ENCODE results near the gene PPEF1. TPM values are rescaled to one million over a fixed set of nuclear protein-coding genes. Genes with fewer than 3 reads are reported as not detected.

PPEF1 gene
- total RNA-seq, 4 donors from 2014 or later, result 0.89 to 1.3 TPM; not detected in 2

DNA sequence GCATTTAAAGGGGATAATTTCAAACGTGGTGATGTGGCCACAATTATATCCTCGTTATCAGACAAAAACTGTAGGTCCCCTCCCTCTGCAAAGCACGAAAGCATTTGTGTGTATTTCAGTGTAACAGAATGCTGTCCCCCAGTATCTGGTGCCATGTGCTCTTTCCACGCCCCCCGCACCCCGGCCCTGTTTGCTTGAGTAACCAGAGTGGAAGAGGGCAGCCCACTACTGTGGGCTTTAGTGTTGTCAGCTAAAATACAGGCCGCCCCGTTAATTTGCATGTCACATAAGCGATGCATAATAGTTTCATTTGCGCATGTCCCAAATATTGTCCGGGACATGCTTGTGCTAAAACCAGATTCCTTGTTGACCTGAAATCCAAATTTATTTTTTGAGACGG lies 166.4 kb downstream of the PPEF1 start:
- Histone ChIP-seq H3K9me3 (no peaks in the 10 kb centered on the region), H3K27me3 (no peaks in the 10 kb centered on the region), H3K27ac (no peak overlapping the region), H3K36me3 (no peaks in the 10 kb centered on the region), H3K4me3 (no peak overlapping the region), H3K4me1 (peaks cover 0 to 28% (median 0%) of the 10 kb centered on the region in 3 donors)
- no peak for TF ChIP-seq POLR2A (IDR thresholded peaks at IDR 0.05)
- TF ChIP-seq EP300 (IDR thresholded peaks at IDR 0.05), result no peak
- no peak for TF ChIP-seq CTCF (IDR thresholded peaks at IDR 0.05)
- no peak for TF ChIP-seq POLR2AphosphoS5 (IDR thresholded peaks at IDR 0.05)
- no peak for ATAC-seq
- 88 to 90% methylated on average over 6 to 10 of the region's 12 CpGs for WGBS, 2 donors (ENCODE audit: low coverage in 1 of 2)

- H3K27me3 ChIP-seq, result no peaks in the 10 kb centered on the region
- WGBS, 2 donors (ENCODE audit: low coverage in 1 of 2), result 89% methylated on average over 7 of the region's 27 CpGs; no CpG with 5 or more reads in 1 of the 2 donors
- H3K36me3 ChIP-seq, result no peaks in the 10 kb centered on the region
- H3K27ac ChIP-seq, result no peak overlapping the region
- peaks cover 0 to 28% (median 0%) of the 10 kb centered on the region in 3 donors for H3K4me1 ChIP-seq
- ATAC-seq, result no peak
- H3K4me3 ChIP-seq, result no peak overlapping the region
- no peaks in the 10 kb centered on the region for H3K9me3 ChIP-seq
- TF ChIP-seq CTCF (IDR thresholded peaks at IDR 0.05) (no peak), POLR2A (IDR thresholded peaks at IDR 0.05) (no peak), EP300 (IDR thresholded peaks at IDR 0.05) (no peak), POLR2AphosphoS5 (IDR thresholded peaks at IDR 0.05) (no peak)
Measured at GRCh38 chrX:18874560-18875255, 167.3 kb downstream of the PPEF1 start.

- Histone ChIP-seq H3K27ac (no peak overlapping the region), H3K9me3 (no peaks in the 10 kb centered on the region), H3K4me3 (no peak overlapping the region), H3K4me1 (peaks cover 0 to 28% (median 0%) of the 10 kb centered on the region in 3 donors), H3K27me3 (no peaks in the 10 kb centered on the region), H3K36me3 (no peaks in the 10 kb centered on the region)
- TF ChIP-seq POLR2A (IDR thresholded peaks at IDR 0.05), result no peak
- TF ChIP-seq CTCF (IDR thresholded peaks at IDR 0.05), result no peak
- no peak for TF ChIP-seq EP300 (IDR thresholded peaks at IDR 0.05)
- no peak for TF ChIP-seq POLR2AphosphoS5 (IDR thresholded peaks at IDR 0.05)
- 56 to 66% methylated on average over 3 of the region's 15 CpGs for WGBS, 2 donors (ENCODE audit: low coverage in 1 of 2)
- no peak for ATAC-seq
Measured at GRCh38 chrX:18875256-18875878, 167.9 kb downstream of the PPEF1 start.

DNA sequence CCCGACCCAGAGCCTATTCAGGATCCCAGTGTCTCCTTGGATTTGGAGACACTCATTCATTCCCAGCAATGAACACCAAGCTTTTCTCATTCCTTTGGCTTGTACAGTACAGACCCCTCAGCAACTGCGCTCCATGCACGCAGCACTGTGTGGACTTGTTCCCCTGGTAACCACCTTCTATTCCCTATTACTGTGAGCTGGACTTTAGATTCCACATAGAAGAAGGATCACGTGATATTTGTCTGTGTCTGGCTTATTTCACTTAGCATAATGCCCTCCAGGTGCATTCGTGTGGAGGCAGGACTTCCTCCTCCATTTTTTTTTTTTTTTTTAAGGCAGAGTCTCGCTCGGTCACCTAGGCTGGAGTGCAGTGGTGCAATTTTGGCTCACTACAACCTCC lies 170.0 kb downstream of the PPEF1 start:
- Histone ChIP-seq H3K27me3 (no peaks in the 10 kb centered on the region), H3K9me3 (no peaks in the 10 kb centered on the region), H3K27ac (no peak overlapping the region), H3K36me3 (no peaks in the 10 kb centered on the region), H3K4me3 (no peak overlapping the region), H3K4me1 (peaks cover 0 to 13% (median 0%) of the 10 kb centered on the region in 3 donors)
- WGBS, 2 donors (ENCODE audit: low coverage in 1 of 2), result 53% methylated on average over 2 of the region's 7 CpGs; no CpG with 5 or more reads in 1 of the 2 donors
- TF ChIP-seq POLR2AphosphoS5 (IDR thresholded peaks at IDR 0.05) (no peak), CTCF (IDR thresholded peaks at IDR 0.05) (no peak), POLR2A (IDR thresholded peaks at IDR 0.05) (no peak), EP300 (IDR thresholded peaks at IDR 0.05) (no peak)
- no peak for ATAC-seq

Other genes starting within 250 kb of the PPEF1 start
- not detected for gene RS1, start 35.5 kb upstream of the PPEF1 start, total RNA-seq

All from gastroesophageal sphincter (tissue), 4 donors.